GM12865 (cell line): ENCODE data around the gene TAGAP.

ENCODE experiments used
- DNase-seq: peaks from one replicate; pipeline ENCODE4 v3.0.0; 2010; ENCODE audit warnings: low read depth
- H3K4me3 ChIP-seq: 2 replicates; pipeline ENCODE4 v1.5.1; 2011; ENCODE audit warnings: mild to moderate bottlenecking, low read depth, low read length, control low read depth
- CTCF ChIP-seq: IDR thresholded peaks from 2 replicates; pipeline ENCODE4 v1.5.1; 2011; ENCODE audit warnings: low read length, control low read depth, low read depth, inconsistent platforms; ENCODE audit not compliant: insufficient read depth; ENCODE audit errors: missing control alignments

The TAGAP gene

GRCh38 chr6:158988477-158988876, 56.3 kb downstream of the TAGAP start:
- DNase-seq: no peak
- H3K4me3 ChIP-seq: no peak overlapping the region
- TF ChIP-seq CTCF: no peak

- no peak overlapping the region for H3K4me3 ChIP-seq
- TF ChIP-seq CTCF: no peak
- DNase-seq: no peak
Measured at GRCh38 chr6:158987657-158988056, 57.1 kb downstream of the TAGAP start.
